SH-SY5Y (cell line): Measurements from ENCODE around the gene ATF6.

Experiments used
- GATA2 ChIP-seq: IDR thresholded peaks from 2 replicates; pipeline ENCODE4 v1.6.1; 2011; ENCODE audit warnings: mild to moderate bottlenecking, low read depth, low read length
- GATA3 ChIP-seq: IDR thresholded peaks from 2 replicates; pipeline ENCODE4 v1.6.1; 2011; ENCODE audit warnings: low read depth, mild to moderate bottlenecking, low read length, moderate library complexity

DNA sequence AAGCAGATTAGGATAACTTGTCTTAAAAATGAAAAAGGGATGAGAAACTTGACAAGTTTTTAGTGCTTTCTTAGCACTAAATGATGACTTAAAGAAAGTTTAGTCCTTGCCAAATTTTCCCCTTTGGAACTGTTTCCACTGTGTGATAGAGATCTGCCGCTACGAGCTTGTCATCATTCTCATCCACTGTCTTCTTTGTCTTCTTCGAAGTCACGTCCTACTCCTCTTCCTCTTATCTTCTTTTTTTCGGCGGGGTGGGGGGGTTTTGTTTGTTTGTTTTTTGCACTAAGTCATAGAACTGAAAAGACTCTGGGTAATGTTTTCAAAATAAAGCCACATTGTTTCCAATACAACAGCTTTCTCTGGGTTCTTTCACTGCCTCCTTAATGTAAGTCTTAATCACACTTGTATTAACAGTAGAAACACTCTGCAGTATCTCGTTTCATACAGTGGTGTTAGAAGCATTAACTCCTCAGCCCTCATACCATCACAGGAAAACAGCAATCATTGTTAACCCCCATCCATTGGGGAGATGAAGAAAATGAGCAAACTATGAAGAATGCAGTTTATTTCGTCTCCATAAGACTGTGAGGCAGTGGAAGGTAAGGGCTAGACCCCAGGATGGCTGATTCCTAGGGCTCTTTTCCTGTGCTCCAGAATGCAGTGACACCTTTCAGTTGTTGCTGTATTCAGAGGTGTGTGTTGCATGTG lies 175.8 kb downstream of the ATF6 start:
- no peak for TF ChIP-seq GATA2
- no peak for TF ChIP-seq GATA3
